Activated CD4-positive, CD25-positive, alpha-beta regulatory T cell treated with anti-CD3 and anti-CD28 coated beads, Interleukin-2, amount 50 U/mL, for 72 hours (primary cell): ENCODE measurements around the gene C1QTNF1.

ENCODE experiments used
- DNase-seq: peaks from one replicate; pipeline ENCODE4 v3.0.0; 2021

C1QTNF1 gene

GRCh38 chr17:79082311-79083190, 58.6 kb downstream of the C1QTNF1 start:
- peak; percentile 66 for DNase-seq

DNA sequence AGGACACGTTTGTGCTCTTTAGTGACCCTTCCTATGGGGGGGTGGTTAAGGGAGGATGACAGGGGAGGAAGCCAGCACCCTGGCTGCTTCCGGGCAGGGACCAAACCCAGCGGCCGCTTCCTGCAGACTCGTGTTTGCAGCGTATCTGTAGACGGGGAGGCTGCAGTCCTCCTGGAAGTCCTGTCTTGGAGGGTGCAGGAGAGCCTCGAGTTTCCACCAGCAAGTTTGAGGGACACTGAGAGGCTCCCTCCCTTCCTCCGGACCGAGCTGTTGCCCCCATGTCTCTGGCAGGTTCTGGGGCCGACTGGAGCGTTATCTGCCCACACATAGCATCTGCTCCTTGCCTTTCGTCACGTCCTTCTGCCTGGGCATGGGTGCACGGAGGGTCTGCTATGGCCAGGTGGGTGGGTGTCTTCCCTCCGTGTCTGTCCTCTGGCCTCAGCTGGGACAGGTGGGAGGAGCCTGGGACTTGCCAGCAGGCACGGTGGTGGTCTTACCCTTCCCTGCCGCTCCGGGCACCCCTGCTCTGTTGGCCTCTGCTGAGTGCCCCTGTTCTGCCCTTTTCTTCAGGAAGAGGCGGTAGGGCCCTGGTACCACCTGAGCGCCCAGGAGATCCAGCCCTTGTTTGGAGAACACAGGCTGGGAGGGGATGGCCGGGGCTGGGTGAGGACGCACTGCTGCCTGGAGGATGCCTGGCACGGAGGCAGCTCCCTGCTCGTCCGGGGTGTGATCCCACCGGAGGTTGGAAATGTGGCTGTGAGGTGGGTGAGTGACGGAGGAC, 59.4 kb downstream of the C1QTNF1 start:
- DNase-seq, result no peak

- DNase-seq, result no peak
Measured at GRCh38 chr17:79084291-79085153, 60.6 kb downstream of the C1QTNF1 start.

- DNase-seq, result no peak
Measured at GRCh38 chr17:79085154-79085920, 61.4 kb downstream of the C1QTNF1 start.

- DNase-seq, result no peak
Measured at GRCh38 chr17:79085921-79086551, 62.1 kb downstream of the C1QTNF1 start.

- DNase-seq, result no peak
Measured at GRCh38 chr17:79086609-79087427, 62.8 kb downstream of the C1QTNF1 start.

GRCh38 chr17:79087428-79088143, 63.6 kb downstream of the C1QTNF1 start:
- peak; percentile 86 for DNase-seq

DNA sequence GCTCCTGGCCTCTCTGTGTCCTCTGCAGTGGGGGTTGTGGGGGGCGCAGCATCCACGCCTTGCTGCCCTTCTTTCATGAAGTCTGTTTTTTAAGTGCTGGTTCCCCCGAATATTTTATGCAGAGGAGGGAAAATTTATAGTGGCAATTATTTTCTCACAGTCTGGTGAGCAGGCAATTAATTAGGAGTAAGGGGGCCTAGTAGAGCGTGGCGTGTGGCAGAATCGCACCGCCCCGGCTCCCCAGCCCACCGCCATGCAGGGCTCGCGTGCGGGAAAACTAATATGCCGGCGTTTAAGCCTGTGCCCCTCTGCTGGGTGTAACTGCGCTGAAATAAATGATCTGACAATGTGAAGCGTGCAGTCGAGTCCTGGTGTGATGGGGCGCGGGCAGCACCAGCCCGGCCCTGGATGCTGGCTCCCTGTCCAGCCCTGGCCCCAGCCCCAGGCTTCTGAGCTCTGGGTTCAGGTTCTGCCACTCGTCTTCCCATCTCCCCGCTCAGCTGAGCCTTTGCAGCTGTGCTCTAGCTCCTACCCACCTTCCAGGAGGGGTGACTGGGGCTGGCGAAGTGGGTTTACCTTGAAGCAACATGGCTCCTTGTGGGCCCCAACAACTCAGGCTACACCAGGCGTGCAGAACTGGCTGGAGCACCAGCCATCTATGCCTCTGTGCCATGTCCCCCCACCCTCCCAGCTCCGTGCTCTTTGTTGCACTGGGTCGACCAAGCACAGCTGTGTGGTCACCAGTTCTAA, 64.5 kb downstream of the C1QTNF1 start:
- DNase-seq, result no peak

DNA sequence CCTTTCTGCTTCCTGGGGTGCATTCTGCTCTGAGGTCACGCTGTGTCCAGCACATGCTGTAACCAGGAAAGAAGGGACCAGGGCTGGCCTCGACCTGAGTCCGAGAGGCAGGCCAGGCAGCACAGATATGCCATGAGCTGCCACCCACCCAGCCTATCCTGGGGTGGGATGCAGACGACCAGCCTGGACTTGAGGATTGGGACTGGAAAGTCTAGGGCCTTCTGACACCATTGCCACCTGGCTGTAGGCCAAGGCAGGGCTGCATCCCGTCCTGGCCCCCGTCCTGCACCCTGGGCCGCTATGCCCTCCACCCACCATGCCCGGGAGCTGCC, 65.0 kb downstream of the C1QTNF1 start:
- no peak for DNase-seq

DNA sequence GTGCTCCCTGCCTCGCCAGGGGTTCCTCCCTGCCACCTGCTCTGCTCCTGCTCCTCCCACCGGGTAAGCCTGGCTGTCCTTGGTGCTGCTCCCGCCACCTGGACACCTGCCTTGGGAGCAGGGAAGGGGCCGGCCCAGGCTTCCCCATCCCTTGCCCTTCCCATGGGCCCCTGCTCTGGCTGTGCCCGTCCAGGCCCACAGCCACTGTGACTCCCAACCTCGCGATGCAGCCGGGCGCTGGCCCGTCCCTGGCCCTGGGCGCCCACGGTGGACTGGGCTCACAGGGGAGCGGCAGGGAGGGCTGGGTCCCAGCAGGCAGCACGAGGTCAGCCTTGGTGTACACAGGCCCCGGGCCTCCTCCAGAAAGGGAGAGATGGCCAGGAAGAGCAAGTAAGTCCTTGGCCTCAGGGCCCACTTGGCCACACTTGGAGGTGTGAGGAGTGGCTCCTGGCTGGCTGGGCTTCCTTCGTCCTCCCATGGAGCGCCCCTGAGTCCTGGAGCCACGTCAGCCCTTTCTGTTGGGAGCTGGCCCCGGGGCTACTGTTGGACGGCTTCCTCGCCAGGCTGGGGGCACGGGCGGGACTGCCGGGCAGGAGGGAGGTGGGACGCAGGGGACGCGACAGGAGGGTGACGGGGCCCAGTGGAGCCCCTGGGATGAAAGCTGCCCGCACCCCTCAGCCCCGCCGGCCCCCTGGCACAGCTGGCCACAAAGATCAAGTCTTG, 65.9 kb downstream of the C1QTNF1 start:
- DNase-seq, result no peak

GRCh38 chr17:79090443-79091225, 66.7 kb downstream of the C1QTNF1 start:
- no peak for DNase-seq

GRCh38 chr17:79091226-79091670, 67.3 kb downstream of the C1QTNF1 start:
- DNase-seq, result no peak

DNA sequence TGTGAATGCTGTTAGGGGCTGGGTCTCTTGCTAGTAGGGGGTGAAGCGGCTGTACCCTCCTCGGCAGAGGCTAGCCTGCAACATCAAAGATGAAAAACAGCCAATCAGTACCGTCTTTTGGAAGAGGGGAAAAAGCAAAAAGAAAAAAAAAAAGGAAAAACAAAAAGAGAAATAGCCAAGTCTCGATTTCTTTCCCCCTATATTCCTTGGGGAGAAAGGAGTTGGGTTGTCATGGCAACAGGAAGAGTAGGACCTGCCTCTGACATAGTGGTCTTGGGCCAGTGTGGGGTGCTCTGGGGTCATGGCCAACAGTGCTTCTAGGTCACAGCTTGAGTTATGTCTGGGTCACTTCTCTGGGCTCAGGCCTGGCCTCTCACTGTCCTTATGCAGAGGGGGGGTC, 68.6 kb downstream of the C1QTNF1 start:
- no peak for DNase-seq

- DNase-seq, result no peak
Measured at GRCh38 chr17:79093270-79093669, 69.3 kb downstream of the C1QTNF1 start.

DNA sequence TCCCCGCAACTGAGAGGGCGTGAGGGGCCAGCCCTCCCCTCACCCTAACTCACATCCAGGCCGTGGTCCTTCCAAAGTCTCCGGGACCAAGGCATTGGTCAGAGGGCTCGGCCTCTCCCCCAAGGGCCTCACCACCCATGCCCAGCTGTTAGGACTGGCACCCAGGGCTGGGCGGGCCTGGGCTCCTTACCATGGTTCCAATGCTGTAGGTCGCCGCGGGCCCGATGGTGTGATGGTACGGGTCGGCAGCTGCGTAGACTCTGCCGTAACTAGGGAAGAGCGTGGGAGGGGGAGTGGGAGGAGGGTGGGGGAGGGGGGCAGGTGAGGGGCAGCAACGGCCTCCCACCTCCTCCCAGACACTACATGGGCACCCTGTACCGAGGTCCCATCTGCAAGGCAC, 70.3 kb downstream of the C1QTNF1 start:
- no peak for DNase-seq

GRCh38 chr17:79095345-79096055, 71.5 kb downstream of the C1QTNF1 start:
- DNase-seq, result no peak

DNA sequence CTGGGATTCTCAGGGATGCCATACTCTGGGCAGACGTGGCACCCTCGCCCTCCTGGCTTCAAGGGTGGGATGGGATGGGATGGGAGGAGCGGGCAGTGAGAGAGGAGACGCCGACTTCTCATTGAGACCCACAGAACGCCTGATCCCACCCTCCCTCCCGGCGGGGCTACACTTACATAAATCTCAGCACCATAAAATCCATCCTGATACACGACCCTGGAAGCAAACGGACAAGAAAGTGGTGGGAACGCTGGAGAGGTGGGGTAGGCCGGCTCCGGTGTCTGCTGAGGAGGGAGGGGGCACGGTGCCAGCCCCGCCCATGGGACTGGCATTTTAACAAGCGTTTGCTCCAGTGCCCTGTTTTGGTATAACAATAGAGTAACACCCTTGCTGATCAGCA, 72.5 kb downstream of the C1QTNF1 start:
- DNase-seq, result no peak
